HT-29 (cell line): ENCODE data around the gene BORCS6. TPM values are rescaled to one million over a fixed set of nuclear protein-coding genes. Genes with fewer than 3 reads are reported as not detected.
A peak's percentile ranks its signal among the peaks of the same experiment; 100 is the strongest.

Experiments
- DNase-seq: peaks from one replicate; pipeline ENCODE4 v3.0.0-alpha.2; 2015; ENCODE audit warnings: low spot score
- total RNA-seq: library from RNA; depleted of rRNA; stranded (reverse); fragments of >200 nt; shearing (Covaris generic); gene quantifications from 2 replicates; pipeline ENCODE4 v1.2.3, GENCODE V29; 2014

Gene BORCS6
- total RNA-seq, 1 experiment from 2014 or later = 12.4 TPM

DNA sequence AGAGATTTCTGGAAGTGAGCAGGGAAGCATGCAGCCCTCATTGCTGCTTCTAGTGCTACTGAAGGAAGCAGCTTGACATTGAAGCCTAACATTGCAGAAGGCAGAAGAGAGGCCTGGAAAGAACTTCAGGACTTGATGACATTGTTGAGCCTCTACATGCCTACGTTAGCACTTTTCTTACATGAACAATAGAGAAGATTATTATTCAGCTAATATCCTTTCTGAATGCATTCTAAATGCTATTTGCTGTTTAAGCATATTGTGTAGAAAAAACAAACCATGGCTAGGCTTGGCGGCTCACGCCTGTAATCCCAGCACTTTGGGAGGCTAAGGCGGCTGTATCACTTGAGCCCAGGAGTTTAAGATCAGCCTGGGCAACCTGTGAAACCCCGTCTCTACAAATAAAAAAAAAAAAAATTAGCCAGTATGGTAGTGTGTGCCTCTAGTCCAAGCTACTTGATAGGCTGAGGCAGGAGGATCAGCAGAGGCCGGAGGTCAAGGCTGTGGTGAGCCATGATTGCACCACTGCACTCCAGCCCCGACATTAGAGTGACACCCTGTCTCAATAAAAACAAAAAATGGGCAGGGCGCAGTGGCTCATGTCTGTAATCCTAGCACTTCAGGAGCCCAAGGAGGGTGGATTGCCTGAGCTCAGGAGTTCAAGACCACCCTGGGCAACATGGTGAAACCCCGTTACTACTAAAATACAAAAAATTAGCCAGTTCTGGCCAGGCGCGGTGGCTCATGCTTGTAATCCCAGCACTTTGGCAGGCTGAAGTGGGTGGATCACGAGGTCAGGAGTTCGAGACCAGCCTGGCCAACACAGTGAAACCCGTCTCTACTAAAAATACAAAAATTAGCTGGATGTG lies 22.6 kb upstream of the BORCS6 start:
- DNase-seq = no peak

DNA sequence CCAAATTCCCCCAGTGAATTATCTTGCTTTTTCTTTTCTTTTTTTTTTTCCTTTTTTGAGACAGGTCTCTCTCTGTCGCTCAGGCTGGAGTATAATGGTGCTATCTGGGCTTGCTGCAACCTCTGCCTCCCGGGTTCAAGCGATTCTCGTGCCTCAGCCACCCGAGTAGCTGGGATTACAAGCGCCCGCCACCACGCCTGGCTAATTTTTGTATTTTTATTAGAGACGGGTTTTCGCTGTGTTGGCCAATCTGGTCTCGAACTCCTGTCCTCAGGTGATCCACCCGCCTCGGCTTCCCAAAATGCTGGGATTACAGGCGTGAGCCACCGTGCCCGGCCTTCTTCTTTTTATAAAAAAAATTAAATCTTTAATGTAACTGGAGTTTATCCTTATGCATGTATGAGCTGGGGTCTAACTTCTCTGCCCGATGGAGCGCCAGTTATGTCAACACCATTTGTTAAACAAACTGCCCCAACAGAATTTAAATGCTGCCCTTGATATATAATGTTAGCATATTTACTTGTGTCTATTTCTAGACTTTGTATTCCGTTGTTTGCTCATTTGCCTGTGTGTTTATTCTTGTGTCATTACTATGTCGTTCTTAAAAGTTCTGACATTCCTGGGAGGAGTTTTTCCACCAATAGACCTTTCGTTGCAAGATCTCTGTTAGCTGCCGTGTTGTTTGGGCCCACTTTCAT lies 20.9 kb upstream of the BORCS6 start:
- no peak for DNase-seq

DNA sequence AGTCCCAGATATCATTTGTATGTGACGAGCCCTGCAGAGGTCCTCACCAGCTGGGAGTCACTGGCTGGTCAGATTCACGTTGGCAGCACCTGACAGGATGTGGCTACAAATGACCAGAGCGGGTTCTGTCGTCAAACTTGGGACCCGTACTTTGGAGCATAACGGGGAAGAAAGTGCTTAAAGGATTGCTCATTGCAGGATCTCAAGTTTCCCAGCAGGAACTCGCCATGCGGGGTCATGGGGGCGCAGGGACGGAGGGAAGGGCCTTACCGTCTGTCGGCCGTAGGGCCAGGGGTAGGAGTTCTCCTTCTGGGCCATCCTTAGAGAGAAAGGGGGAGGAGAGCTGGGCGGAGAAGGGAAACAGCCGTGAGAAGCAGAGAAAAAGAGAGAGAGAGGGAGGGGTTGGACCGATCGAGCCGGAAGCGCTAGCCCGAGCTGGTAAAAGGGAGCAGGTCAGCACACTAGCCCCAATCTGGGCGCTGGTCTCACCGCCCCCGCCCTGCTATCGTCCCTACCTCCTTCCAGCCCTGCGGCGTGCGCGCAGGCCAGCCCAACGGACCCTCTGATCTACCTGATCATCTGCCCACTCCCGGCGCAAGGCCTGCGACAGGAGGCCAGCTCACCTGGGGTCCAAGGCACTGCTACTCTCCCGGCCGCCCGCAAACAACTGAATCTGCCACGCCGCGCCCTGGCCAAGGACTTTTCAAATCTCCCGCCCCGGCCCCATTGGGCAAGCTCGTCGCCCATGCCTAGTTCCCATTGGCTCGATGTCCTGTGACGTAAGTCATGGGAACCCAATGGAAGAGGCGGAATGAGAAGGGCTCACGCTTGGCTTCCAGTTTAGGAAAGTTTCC lies 20.2 kb upstream of the BORCS6 start, which contains the start of gene AURKB:
AURKB (minus strand) TSS at position 669 of the 854 bp plus-strand sequence; CDS start at position 318, 351 bp downstream.
- peak; percentile 92 for DNase-seq

DNA sequence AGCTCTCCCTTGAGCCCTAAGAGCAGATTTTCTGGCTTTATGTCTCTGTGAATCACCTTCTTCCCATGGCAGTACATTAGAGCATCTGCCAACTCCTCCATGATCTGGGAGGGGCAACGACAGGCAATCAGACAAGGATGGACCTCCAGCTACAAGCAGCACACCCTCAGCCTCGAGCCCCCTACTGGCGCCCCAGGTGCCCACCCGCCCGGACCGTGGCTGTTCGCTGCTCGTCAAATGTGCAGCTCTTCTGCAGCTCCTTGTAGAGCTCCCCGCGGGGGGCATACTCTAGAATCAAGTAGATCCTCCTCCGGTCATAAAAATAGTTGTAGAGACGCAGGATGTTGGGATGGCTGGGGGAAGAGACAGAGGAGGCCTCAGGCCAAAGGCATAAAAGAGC lies 16.6 kb upstream of the BORCS6 start:
- no peak for DNase-seq

DNA sequence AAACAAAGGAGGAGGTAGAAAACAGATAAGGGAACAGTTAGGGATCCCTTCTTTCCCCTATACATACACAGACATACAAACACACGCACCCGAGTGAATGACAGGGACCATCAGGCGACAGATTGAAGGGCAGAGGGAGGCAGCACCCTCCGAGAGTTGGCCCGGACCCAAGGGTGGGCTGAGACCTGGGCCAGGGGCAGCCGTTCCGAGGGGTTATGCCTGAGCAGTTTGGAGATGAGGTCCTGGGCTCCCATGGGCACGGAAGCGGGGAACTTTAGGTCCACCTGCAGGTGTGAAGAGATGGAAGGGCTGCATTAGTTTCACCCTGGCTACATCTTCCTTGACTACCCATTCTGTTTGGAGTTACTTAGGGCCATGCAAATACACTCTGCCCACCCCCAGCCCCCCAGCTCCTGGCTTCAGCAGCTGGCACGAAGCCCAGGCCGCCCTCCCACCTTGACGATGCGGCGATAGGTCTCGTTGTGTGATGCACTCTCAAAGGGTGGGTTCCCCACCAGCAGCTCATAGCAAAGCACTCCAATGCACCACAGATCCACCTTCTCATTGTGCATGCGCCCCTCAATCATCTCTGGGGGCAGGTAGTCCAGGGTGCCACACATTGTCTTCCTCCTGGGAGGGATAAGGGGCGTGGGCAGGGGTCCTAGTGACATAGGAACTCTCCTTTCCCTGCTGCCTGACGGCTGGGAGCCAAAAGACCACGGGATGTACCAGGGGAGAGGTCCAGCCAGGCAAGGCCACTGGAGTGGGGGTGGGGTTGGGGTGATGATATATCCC lies 15.0 kb upstream of the BORCS6 start:
- DNase-seq = no peak

DNA sequence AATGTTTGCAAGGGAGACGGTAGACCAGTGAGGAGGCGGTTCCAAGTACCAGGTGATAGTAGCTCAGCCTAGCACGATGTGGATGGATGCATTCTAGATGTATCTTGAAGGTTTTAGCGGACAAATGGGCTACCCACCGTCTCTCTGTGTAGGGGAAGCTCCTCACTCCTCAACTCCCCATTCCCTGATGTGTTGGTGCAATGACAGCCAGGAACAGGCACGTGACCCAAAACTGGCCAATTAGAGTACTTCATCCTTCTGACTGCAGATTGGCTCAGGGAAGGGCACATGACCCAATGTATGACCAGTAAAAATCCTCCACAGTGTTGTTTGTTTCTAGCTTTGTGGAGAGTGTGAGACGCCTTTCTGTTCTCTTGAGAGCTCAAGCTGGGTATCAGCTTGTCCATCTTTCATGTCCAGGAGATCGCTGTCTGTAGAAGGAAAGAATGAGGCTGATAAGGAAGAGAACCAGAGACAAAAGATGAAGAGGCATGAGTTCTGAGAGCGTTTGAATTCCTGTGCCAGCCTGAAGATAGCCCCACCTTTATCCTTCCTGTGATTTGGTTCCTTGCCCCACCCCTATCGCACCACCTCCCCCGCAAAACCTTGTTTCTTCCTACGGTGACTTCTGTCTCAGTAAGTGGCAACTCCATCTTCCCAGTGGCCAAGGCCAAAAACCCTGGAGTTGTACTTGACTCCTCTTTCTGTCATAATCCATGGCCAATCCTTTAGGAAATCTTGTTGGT lies 2.3 kb upstream of the BORCS6 start:
- DNase-seq = peak; percentile 88

DNA sequence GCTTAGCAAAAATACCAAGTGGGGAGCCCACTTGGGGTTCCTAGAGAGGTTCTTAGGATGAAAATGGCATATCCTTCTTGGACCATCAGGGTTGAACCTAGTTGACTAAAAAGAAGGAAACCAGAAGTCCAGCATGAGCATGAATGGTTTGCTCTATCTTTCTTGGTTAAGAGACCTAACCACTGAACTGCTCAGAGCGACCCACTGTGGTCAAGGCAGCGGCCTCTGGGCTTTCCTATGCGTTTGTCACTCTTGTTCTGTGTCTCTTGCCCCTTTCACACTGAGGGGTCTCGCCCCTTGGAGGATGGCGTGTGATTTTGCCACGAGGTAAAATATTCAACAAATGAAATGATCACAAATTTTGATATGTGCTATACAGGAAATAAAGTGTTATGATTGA lies 526 bp upstream of the BORCS6 start:
- no peak for DNase-seq

DNA sequence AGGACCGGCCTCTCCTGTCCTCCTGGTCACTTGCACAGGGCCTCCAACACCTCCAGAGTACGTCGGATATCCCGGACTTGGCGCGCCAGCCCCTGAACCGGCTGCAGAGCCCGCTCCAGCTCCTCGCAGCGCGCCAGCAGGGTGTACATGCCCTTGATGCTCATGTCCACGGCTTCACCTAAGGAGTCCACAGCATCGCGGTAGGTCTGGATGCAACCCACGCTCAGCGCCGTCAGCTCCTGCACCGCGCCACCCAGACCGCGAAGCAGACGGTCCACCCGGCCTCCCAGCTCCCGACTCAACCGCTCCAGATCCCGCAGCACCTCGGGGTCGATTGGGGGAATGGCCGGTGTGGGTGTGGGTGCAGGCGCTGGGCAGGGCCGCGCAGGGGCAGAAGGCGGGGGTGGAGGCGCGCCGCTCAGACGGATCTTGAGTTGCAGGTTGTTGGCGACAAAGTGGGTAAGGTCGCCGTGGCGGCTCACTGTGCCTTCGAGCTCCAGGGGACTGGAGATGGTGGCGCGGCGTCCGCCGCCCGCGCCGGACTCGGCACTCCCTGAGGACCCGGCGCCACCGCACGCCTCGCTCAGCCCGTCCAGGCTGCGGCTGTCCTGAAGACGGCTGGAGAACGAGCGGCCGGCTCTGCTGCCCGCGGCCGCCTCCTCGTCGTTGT lies 804 bp downstream of the BORCS6 start:
- DNase-seq = peak; percentile 12

DNA sequence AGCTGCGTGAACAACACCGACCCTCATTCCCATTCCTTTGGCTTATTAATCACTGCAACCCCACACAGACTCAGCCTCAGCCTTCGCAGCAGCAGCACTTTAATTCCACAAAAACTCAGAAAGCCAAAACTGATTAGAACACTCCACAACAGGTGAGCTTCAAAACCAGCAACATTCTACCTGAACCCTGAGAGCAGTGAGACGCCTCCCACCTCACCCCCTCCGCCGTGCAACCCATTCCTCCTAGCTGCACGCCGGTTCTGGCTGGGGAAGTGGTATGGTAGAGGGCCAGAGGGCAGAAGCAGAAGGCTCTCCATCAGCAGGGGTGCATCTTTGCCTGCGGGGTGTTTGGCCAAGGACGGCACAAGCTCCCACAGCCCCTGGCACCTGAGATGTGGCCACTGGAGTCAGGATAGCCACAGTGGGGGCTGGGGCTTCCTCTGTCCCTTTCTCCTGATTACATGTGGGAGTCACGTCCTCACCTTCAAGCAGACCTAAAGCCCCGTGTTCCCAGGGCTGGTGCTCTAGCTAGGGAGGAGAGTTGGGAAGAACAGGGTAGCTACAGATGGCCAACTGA lies 1.6 kb downstream of the BORCS6 start:
- no peak for DNase-seq

DNA sequence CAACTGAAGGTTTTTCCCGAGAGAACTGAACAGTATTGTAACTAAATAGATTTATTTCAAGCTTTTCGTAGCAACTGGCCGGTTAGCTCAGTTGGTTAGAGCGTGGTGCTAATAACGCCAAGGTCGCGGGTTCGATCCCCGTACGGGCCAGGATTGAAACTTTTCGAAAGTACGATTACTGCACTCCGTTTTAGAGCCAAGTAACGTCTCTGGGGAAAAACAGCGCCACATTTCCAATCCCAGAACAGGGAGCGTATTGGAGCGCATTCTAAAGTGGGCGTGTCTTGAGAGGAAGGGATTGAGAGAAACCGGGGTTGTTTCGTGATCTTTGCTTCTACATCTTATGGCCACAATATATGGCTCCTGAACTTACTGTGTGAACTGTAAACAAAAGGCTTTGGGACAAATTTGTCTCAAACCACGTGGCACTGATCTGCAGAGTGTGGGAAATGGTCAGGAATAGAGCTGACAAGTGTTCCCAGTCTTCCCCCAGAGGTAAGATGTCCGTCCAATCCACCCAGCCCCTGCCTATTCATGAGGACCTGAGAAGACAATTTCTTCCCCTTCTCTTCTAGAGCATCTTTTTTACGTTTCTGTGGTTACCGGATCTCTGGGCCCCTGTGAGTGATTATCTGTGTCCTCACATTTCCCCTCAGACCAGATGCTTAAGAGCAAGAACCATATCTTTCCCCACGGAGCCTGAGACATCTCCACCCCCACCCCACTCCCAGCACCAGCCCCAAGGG lies 2.3 kb downstream of the BORCS6 start:
- DNase-seq = peak; percentile 98

DNA sequence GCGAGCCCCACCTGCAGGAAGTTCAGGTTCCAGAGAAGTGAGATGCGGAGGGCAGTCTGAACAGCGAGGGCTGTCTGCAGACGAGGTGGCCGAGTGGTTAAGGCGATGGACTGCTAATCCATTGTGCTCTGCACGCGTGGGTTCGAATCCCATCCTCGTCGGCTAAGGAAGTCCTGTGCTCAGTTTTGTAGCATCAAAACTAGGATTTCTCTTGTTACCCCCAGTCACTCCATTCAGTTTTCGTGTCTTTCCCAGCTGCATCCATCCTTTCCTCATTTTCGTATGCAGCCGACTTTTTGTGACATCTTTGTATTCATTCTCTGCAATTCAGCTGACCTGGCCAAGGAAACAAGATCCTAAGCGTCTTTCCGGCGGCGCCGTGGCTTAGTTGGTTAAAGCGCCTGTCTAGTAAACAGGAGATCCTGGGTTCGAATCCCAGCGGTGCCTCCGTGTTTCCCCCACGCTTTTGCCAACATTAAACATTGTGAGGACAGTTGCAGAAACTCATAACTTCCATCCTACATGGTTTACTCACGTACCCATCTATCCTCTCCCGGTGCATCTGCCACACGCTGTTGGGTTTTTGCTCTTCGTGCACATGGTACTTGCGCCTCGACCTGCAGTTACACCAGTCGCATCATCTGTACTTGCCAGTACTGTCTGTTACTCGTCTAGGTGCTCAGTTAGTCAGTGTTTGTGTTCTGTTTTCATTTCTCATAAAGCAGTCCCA lies 3.0 kb downstream of the BORCS6 start:
- DNase-seq = peak; percentile 95

DNA sequence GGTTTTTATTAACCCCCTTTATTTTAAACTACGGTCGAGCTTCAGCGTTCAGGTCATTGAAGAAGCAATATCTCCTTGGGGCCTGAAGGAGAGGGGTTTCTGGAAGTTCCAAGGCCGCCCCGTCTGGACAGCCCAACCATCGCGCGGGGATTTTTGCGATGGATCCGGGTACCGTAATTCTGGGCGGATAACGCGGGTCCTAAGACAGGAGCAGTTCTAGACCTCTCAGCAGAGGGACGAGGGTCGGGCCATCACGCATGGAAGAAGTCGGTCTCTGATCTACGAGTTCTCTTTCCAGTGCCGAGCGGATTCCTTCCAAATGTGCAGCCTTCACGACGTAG lies 3.6 kb downstream of the BORCS6 start:
- no peak for DNase-seq

DNA sequence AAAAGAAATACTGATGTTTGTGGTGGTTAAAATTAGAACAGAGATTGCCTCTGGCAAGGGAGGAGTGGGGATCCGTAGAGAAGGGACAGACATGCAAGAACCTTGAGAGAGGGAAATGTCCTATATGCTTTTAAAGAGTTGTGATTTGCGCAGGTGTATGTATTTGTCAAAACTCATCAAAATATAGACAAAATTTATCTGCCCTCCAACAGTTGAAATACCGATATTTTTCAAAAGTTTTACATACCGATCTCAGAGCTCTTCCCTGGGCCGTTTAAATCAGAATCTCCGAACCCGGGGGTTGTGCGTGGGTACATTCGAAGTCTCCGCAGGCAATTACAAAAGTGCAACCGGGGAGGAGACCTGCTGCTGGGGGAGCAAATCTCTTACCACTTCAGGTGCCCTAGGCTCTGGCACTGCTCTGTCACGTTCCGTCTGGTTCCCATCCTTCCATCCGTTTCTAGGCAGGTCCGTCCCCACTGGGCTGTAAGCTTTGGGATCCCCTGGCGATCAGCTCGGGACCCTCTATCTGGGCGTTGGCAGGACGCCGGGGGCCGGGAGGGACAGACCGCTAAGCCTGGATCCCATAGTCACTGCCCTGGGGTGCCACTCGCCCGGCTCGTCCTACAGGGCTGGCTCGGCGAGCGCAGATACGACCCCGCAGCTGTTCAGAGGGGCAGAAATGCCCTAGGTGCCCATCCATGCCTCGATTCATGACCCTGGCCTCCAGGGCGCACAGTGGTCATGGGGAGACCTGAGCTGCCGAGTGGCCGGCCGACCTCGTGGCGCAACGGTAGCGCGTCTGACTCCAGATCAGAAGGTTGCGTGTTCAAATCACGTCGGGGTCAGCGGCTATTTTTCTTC lies 4.2 kb downstream of the BORCS6 start:
- DNase-seq = peak; percentile 80

DNA sequence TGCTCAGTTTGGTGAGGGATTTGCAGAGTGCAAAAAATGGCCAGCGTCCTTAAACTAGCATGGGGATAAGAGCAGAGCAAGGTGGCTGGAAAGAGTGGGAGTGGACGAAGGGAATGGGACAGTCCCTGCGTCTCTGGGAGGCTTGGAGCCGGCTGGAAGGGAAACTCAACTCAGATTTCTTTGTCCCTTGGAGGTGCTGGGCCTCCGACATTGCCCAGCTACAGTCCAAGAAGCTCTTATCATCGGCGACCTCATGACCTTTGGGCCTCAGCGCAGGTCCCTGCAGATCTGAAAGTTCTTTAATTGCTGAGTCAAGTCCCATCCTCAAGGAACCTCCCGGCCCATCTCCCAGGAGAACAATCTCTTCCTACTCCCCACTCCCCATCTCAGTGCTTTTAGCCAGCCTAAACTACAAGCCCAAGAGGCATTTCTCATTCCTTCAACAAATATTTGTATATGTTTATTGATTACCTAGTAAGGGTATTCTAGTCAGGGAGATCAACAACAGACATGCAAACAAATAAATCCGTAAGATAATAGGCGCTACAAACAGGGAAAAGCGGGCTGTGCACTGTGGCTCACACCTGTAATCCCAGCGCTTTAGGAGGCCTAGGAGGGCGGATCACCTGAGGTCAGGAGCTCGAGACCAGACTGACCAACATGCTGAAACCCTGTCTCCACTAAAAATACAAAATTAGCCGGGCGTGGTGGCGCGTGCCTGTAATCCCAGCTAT lies 12.8 kb downstream of the BORCS6 start:
- DNase-seq = no peak

DNA sequence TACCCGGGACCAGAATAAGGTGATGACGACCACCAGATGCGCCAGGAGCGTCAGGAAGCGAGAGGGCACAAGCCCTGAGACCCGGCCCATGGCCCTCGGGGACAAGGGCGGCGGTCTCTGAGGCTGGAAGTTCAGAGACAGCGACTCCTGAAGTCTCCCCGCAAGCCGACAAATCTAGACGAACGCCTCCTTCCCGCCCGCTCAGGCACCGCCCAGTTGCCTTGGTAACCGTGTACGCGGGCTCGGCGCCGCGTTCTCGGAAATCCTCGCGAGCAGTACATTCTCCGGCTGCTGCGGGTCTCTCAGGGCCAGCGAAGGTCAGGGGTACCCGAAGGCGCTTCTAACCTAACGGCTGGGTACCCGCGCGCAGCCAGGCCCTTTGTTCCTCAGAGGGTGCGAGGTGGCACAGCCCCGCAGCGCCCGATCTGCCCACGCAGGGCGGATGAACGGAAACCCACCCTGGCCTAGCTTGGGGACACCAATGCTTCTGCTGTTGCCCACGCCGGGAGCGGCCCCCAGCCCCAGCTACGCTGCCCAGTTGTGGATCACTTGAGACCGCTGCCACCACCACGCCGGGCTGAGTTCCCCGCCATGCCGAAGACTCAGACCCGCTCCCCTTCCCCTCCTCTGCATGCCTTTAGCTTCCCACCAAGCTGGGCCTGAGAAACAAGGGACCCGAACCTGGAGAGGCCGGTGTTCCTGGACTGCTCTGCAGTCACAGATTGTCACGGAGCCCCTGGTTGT lies 13.6 kb downstream of the BORCS6 start, which contains the start of gene TMEM107:
TMEM107 (minus strand) TSS at position 184 of the 744 bp plus-strand sequence; CDS start at position 90, 94 bp downstream.
- peak; percentile 72 for DNase-seq
